HL-60 (cell line): ENCODE data around the gene SEC23B.
A peak's percentile ranks its signal among the peaks of the same experiment; 100 is the strongest.

Experiments
- DNase-seq, 2 experiments: peaks; one replicate each; pipeline ENCODE4 v3.0.0-alpha.2; 2010 to 2020; ENCODE audit warnings: low read depth in 1 of 2, low spot score in 1 of 2
- H3K27ac ChIP-seq: fragments of 250-450 bp; sonication (Bioruptor Pico); replicated peaks from 2 replicates; pipeline ENCODE4 v1.5.1; 2020; ENCODE audit warnings: mild to moderate bottlenecking, moderate library complexity
- H3K27me3 ChIP-seq: fragments of 250-450 bp; sonication (Bioruptor Pico); 2 replicates; pipeline ENCODE4 v1.5.1; 2021; ENCODE audit warnings: mild to moderate bottlenecking, moderate library complexity; ENCODE audit not compliant: insufficient read depth, poor library complexity, severe bottlenecking
- H3K4me3 ChIP-seq: replicated peaks from 2 replicates; pipeline ENCODE4 v1.5.1; 2011; ENCODE audit warnings: mild to moderate bottlenecking, control low read depth, low read length; ENCODE audit not compliant: insufficient read depth
- GABPA ChIP-seq: IDR thresholded peaks from 2 replicates; pipeline ENCODE4 v1.6.1; 2012; ENCODE audit warnings: low read depth
- POLR2AphosphoS5 ChIP-seq: IDR thresholded peaks from 2 replicates; pipeline ENCODE4 v1.6.1; 2012; ENCODE audit warnings: low read depth
- REST ChIP-seq: IDR thresholded peaks from 2 replicates; pipeline ENCODE4 v1.6.1; 2012; ENCODE audit warnings: low read depth; ENCODE audit not compliant: insufficient replicate concordance
- SPI1 ChIP-seq: IDR thresholded peaks from 2 replicates; pipeline ENCODE4 v1.6.1; 2012; ENCODE audit warnings: low read depth, mild to moderate bottlenecking, borderline replicate concordance
- long read RNA-seq: library from polyadenylated mRNA; unstranded; transcript quantifications from one replicate; pipeline ENCODE4 v2.0.0, GENCODE V29; 2020
- TF ChIP-seq, protein P1 (sequence below): IDR thresholded peaks from one replicate; pipeline ENCODE4 v1.5.1; 2011; ENCODE audit warnings: low read length, control low read depth, inconsistent platforms; ENCODE audit not compliant: insufficient read depth

Gene SEC23B
- long read RNA-seq, transcript SEC23B-203 (20 exons, 3,351 nt), result minor isoform, 7 of 777 reads
- long read RNA-seq, transcript SEC23B-202 (20 exons, 3,464 nt), result minor isoform, 264 of 777 reads
- long read RNA-seq, transcript SEC23B-204 (20 exons, 3,484 nt), result major isoform, 372 of 777 reads
- long read RNA-seq, partial matches to known transcripts, result 33 of 777 reads
- long read RNA-seq, other reads (novel, unspliced or antisense), result 101 of 777 reads

- peak; percentile 96 to 98 for DNase-seq
- peak; percentile 59 for TF ChIP-seq REST
- peak; percentile 84; the same call in 1 of the 2 replicates for TF ChIP-seq POLR2AphosphoS5
- TF ChIP-seq GABPA, result peak; percentile 73
- TF ChIP-seq SPI1, result no peak
- H3K27me3 ChIP-seq, result no peaks in the 10 kb centered on the region
- H3K4me3 ChIP-seq, result peak within 1 kb of the TSS; percentile 95
- peak within 1 kb of the TSS; percentile 95 for H3K27ac ChIP-seq
Measured at GRCh38 chr20:18507218-18508191, at the start of gene SEC23B. SEC23B (plus strand) TSS chr20:18507940; CDS start chr20:18510836, 2,896 bp downstream.

- Histone ChIP-seq H3K4me3 (no peak overlapping the region), H3K27me3 (no peaks in the 10 kb centered on the region), H3K27ac (no peak overlapping the region)
- DNase-seq, result no peak
- no peak for TF ChIP-seq REST
- TF ChIP-seq GABPA, result no peak
- no peak for TF ChIP-seq SPI1
- TF ChIP-seq POLR2AphosphoS5, result no peak
Measured at GRCh38 chr20:18465536-18466200, 42.1 kb upstream of the SEC23B start.

DNA sequence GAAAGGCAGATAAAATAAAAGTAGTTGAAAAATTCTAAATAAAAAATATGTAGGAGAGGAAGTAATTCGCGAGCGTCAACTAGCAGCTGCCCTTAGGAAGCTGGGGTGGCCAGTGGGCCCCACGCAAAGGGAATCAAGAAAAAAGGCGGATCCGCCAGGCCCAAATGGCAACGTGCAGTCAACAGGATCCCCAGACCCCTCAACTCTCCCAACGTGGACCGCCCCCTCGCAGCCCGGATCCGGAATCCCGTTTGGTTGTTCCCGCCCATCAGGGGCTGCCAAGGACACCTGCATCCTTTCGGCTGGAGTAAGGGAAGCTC, 41.2 kb upstream of the SEC23B start:
- DNase-seq, result no peak
- TF ChIP-seq POLR2AphosphoS5 (no peak), GABPA (no peak)
- H3K4me3 ChIP-seq, result peak overlapping the region; percentile 98
- H3K27me3 ChIP-seq, result no peaks in the 10 kb centered on the region
- H3K27ac ChIP-seq, result no peak overlapping the region

DNA sequence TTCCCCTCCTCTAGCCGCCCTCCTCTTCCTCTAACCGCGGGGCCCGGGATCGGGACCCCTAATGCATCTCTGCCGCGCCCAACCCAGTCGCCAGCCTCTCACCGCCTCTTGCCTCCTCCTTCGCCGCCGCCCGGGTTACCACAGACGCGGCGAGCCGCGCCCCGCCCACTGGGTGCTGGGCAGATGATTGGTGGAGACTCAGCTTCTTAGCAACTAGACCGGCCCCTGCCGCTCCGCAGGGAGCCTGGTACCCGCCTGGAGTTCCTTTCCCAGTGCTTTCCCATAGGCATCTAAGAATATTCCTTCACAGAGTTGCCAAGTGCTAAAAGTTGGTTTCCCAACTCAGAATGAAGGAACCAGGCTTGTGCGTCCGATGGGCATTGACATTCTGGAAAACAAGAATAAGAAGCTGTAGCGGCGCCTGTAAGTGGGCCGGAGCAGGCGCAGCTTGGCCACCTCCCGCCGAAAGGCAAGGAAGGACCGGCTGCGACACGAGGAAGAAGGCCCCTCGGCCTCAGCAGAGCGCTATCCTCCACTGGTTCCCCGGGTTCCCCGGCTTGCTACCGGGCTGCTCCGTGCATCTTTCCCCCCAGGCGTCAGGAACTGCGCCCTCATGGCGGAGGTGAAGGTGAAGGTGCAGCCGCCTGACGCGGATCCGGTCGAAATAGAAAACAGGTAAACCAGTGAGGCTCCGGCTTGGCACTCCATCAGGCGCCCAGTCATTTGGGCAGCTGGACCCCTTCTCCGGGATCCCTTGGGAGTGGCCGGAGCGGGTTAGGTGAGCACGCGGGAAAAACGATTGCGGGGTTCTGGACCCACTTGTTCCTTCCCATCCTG, 40.6 kb upstream of the SEC23B start, which contains the start of the genes DZANK1 and POLR3F:
Gene DZANK1, minus strand, starts transcription at position 137 of the 837 bp plus-strand sequence. CDS start 1,672 bp downstream, outside the sequence.
Gene POLR3F, plus strand, starts transcription at position 497 of the 837 bp plus-strand sequence. Its CDS starts 117 bp downstream, at position 614.
- H3K4me3 ChIP-seq, result peak within 1 kb of the TSS; percentile 98
- no peak for TF ChIP-seq REST
- TF ChIP-seq SPI1, result peak; percentile 38; the same call in 1 of the 2 replicates
- TF ChIP-seq GABPA, result no peak
- TF ChIP-seq, protein P1, sequence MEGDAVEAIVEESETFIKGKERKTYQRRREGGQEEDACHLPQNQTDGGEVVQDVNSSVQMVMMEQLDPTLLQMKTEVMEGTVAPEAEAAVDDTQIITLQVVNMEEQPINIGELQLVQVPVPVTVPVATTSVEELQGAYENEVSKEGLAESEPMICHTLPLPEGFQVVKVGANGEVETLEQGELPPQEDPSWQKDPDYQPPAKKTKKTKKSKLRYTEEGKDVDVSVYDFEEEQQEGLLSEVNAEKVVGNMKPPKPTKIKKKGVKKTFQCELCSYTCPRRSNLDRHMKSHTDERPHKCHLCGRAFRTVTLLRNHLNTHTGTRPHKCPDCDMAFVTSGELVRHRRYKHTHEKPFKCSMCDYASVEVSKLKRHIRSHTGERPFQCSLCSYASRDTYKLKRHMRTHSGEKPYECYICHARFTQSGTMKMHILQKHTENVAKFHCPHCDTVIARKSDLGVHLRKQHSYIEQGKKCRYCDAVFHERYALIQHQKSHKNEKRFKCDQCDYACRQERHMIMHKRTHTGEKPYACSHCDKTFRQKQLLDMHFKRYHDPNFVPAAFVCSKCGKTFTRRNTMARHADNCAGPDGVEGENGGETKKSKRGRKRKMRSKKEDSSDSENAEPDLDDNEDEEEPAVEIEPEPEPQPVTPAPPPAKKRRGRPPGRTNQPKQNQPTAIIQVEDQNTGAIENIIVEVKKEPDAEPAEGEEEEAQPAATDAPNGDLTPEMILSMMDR, result no peak
- TF ChIP-seq POLR2AphosphoS5, result peak; percentile 71
- peak; percentile 89 to 94 for DNase-seq
- no peaks in the 10 kb centered on the region for H3K27me3 ChIP-seq
- H3K27ac ChIP-seq, result peak within 1 kb of the TSS; percentile 93
